Ovary (tissue), 9 donors: Measurements from ENCODE around the gene DISC1. TPM values are rescaled to one million over a fixed set of nuclear protein-coding genes. Genes with fewer than 3 reads are reported as not detected.

ENCODE experiments used
- DNase-seq, 5 donors: peaks; one replicate each; pipeline ENCODE4 v3.0.0-alpha.2; 2019 to 2020
- H3K27ac ChIP-seq, 2 donors: fragments of 200-600 bp; one replicate each; pipeline versions ENCODE4 v1.5.1 to v1.8.0; 2019 to 2022
- H3K27me3 ChIP-seq: fragments of 200-600 bp; one replicate; pipeline ENCODE4 v1.8.0; 2022
- H3K36me3 ChIP-seq: fragments of 200-600 bp; sonication (generic); one replicate; pipeline ENCODE4 v1.5.1; 2019
- H3K4me1 ChIP-seq: one replicate; pipeline ENCODE4 v1.8.1; 2013; ENCODE audit warnings: mild to moderate bottlenecking, moderate library complexity; ENCODE audit not compliant: insufficient read depth
- H3K4me3 ChIP-seq: fragments of 200-600 bp; sonication (generic); one replicate; pipeline ENCODE4 v1.5.1; 2017
- H3K9me3 ChIP-seq, 2 donors: fragments of 200-600 bp in 1 of 2; sonication (generic) in 1 of 2; one replicate each; pipeline versions ENCODE4 v1.5.1 to v1.8.1; 2013 to 2019; ENCODE audit warnings: mild to moderate bottlenecking in 1 of 2, moderate library complexity in 1 of 2
- CTCF ChIP-seq, 3 donors: fragments of 450-650 bp in 2 of 3; fragments of 200-600 bp in 1 of 3; IDR thresholded peaks; one replicate each; pipeline versions ENCODE4 v1.5.1 to v1.8.0; 2016 to 2022; ENCODE audit warnings: antibody characterized with exemption in 3 of 3, mild to moderate bottlenecking in 1 of 3
- EP300 ChIP-seq: sonication (generic); formaldehyde crosslinking; IDR thresholded peaks from one replicate; pipeline ENCODE4 v1.6.1; 2017; ENCODE audit warnings: antibody characterized with exemption
- POLR2A ChIP-seq: fragments of 450-650 bp; IDR thresholded peaks from one replicate; pipeline ENCODE4 v1.6.1; 2017; ENCODE audit warnings: antibody characterized with exemption, mild to moderate bottlenecking, moderate library complexity
- WGBS, 3 donors: extraction: QIAGEN DNeasy Blood & Tissue Kit in 1 of 3; methylation state at CpG; one replicate each; pipeline versions ENCODE4 v1.1.5 to v1.1.7; 2013 to 2017; 5-methylcytosine and 5-hydroxymethylcytosine counted together
- intact Hi-C, 4 donors: fragments of 100-400 bp; cut with DNase I; formaldehyde crosslinking; loops; one replicate each; pipeline versions ENCODE4 v1.11.0 to v1.15.1; 2022 to 2023
- polyA plus RNA-seq, 2 donors: library from polyadenylated mRNA; stranded (reverse); fragments of 200-250 nt in 1 of 2; fragments of 350-450 nt in 1 of 2; fragmentation: Illumina TruSeq in 1 of 2; extraction: RNeasy Lipid Tissue Mini Kit (QIAGEN cat#74804) in 1 of 2; gene quantifications; one replicate each; pipeline ENCODE4 v1.2.3, GENCODE V29; 2013 to 2014
- total RNA-seq, 7 donors: library from RNA; depleted of rRNA in 2 of 7; stranded (reverse); fragments of >200 nt in 2 of 7; fragmentation: NEBNext Ultra II Directional in 3 of 7; extraction: Animal tissue kit (Norgen Biotek cat#: 25700) in 3 of 7; gene quantifications; one replicate each; pipeline versions ENCODE4 v1.1.0 to v1.2.4, GENCODE V29; 2016 to 2023
- donor health status: DM: no; HTN: no; CAD: no; lungs with moderate emphysema.
- donor health status: DM: no; HTN: no; CAD: no.
- donor health status: Bipolar disorder and iron deficiency.
- donor health status: DM: yes; HTN: yes; CAD: no.
- donor health status: DM: no; HTN: no; CAD: no.
- donor health status: DM: yes; HTN: yes; CAD: no.

DISC1 gene
- total and polyA plus RNA-seq, 9 donors = 3.0 to 24.3 (median 13.0) TPM

DNA sequence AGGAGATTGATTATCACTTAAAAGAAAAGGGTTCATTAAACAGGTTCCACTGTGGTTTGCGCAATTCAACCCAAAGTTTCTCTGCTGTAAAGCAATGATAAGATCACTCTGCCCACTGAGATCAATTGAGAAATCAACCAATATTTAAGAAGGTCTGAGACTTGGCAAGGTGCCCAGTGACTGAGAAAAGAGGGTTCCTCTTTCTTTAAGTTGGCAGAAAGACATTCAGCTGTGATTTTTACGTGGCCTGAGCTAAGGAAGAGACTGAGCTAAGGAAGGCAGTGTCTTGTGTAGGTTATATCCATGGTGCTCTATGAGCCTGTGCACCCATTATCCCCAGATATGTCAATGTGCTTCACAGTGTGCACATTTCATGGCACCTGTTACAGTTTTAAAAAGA, 344.1 kb downstream of the DISC1 start:
- no peaks in the 10 kb centered on the region for H3K4me1 ChIP-seq
- no peaks in the 10 kb centered on the region for H3K36me3 ChIP-seq
- H3K27me3 ChIP-seq = no peaks in the 10 kb centered on the region
- WGBS, 3 donors = 88 to 95% (median 90%) methylated on average over 2 of the region's 2 CpGs
- no peak for DNase-seq
- intact Hi-C loops = no loop called here
- TF ChIP-seq CTCF (IDR thresholded peaks at IDR 0.05) (no peak), EP300 (no peak), POLR2A (no peak)
- H3K4me3 ChIP-seq = no peak overlapping the region
- H3K27ac ChIP-seq = no peak overlapping the region
- H3K9me3 ChIP-seq = no peaks in the 10 kb centered on the region

DNA sequence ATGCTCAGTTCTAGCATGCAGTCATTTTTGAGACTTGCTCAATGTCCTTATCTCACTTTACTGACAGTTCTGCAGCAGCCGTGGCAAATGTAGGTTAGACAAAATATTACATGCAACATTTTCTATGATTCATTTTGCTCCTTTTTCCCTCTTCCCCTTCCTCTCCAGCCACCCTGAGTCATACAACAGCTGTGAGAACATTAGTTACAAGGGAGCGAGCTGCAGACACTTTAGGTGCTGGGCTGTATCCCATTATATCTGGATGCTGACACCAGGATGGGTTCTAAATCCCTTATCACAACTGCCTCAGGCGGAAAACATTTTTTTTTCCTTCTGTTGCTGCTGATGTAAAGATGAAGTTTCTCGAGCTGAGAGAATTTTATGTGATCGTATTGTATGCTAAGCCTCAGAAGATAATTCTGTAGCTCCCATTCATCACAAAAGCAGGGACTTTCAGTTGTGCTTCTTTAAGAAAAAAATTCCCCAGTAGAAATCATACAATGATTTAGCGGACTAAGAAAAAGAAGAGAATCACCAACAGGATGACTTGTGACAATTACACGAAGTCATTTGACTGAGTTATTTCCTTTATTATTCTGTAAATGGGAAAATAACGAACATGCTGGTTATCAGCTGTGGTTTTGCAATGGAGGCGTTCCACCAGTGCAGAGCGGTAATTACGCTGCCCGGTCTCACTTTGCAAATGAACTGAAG, 345.0 kb downstream of the DISC1 start:
- 62 to 75% (median 73%) methylated on average over 12 of the region's 12 CpGs for WGBS, 3 donors
- H3K27ac ChIP-seq = no peak overlapping the region
- no peaks in the 10 kb centered on the region for H3K9me3 ChIP-seq
- no peak for TF ChIP-seq CTCF (IDR thresholded peaks at IDR 0.05)
- TF ChIP-seq EP300 = no peak
- no peak for TF ChIP-seq POLR2A
- intact Hi-C loops = no loop called here
- no peaks in the 10 kb centered on the region for H3K27me3 ChIP-seq
- DNase-seq = no peak
- H3K4me1 ChIP-seq = no peaks in the 10 kb centered on the region
- H3K4me3 ChIP-seq = no peak overlapping the region
- H3K36me3 ChIP-seq = no peaks in the 10 kb centered on the region

DNA sequence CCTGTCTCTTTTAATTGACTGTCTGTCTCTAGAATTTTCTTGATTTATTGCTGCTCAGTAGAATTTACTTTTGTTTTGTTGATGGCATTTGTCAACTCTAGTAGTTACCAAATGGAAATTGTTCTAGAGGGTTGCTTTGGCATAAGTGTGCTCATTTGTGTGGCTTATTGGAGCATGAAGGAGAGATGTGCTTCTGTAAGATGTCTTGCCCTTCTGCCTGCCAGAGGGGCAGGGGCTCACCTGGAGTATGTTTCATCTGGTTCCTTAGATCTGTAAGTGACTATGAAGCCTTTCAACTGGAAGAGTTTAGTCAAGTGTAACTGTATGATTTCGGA, 345.5 kb downstream of the DISC1 start:
- no peaks in the 10 kb centered on the region for H3K4me1 ChIP-seq
- H3K4me3 ChIP-seq = no peak overlapping the region
- WGBS, 3 donors = 91 to 100% (median 100%) methylated on average over 1 of the region's 1 CpG
- no peaks in the 10 kb centered on the region for H3K27me3 ChIP-seq
- H3K27ac ChIP-seq = no peak overlapping the region
- H3K36me3 ChIP-seq = no peaks in the 10 kb centered on the region
- TF ChIP-seq EP300 (no peak), POLR2A (no peak), CTCF (IDR thresholded peaks at IDR 0.05) (no peak)
- no peak for DNase-seq
- no peaks in the 10 kb centered on the region for H3K9me3 ChIP-seq
- intact Hi-C loops = no loop called here

- intact Hi-C loops = no loop called here
- TF ChIP-seq EP300 = no peak
- no peaks in the 10 kb centered on the region for H3K27me3 ChIP-seq
- DNase-seq = no peak
- H3K36me3 ChIP-seq = no peaks in the 10 kb centered on the region
- no peaks in the 10 kb centered on the region for H3K9me3 ChIP-seq
- H3K4me1 ChIP-seq = no peaks in the 10 kb centered on the region
- no peak overlapping the region for H3K27ac ChIP-seq
- 63 to 77% (median 64%) methylated on average over 5 of the region's 5 CpGs for WGBS, 3 donors
- no peak overlapping the region for H3K4me3 ChIP-seq
Observed at GRCh38 chr1:231973830-231974229, 347.2 kb downstream of the DISC1 start.

DNA sequence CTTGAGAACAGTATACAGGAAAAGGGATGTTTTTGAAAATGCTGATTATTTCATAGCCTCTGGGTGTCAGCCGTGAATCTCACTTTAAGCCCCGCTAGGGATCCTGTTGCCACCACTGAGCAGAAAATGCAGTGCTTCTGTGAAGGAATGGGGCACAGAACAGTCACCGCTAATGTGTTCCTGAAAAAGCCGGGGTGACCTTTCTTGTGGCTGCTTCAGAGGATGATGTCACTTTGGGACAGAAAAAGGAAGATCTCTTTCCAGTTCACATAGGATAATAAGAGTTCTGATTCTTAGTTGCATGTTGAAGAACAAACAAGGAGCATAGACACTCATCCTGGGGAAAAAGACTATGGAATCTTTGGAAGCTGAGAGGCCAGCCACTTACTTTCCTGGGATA, 349.6 kb downstream of the DISC1 start:
- Histone ChIP-seq H3K4me3 (no peak overlapping the region), H3K4me1 (no peaks in the 10 kb centered on the region), H3K9me3 (no peaks in the 10 kb centered on the region), H3K27me3 (no peaks in the 10 kb centered on the region), H3K27ac (no peak overlapping the region), H3K36me3 (no peaks in the 10 kb centered on the region)
- 95 to 100% (median 97%) methylated on average over 4 of the region's 4 CpGs for WGBS, 3 donors
- TF ChIP-seq CTCF (IDR thresholded peaks at IDR 0.05) = no peak
- TF ChIP-seq POLR2A = no peak
- no peak for TF ChIP-seq EP300
- intact Hi-C loops = no loop called here
- DNase-seq = no peak
